Fibroblast of lung (primary cell): ENCODE results near the gene CLIP2.

ENCODE experiments used
- CTCF ChIP-seq, 2 donors: IDR thresholded peaks in 1 of 2; conservative IDR thresholded peaks in 1 of 2; 1 replicate in 1 of 2; 2 replicates in 1 of 2; pipeline ENCODE4 v1.5.1; 2011 to 2012; ENCODE audit warnings: low read length in 2 of 2, control low read depth in 1 of 2, inconsistent platforms in 1 of 2, low read depth in 1 of 2, mild to moderate bottlenecking in 1 of 2
- EZH2 ChIP-seq: IDR thresholded peaks from 2 replicates; pipeline ENCODE4 v1.5.1; 2012; ENCODE audit warnings: low read length, control low read depth, mild to moderate bottlenecking; ENCODE audit errors: missing control alignments

- TF ChIP-seq CTCF (conservative IDR thresholded peaks at IDR 0.05 in 1 of 2, IDR thresholded peaks at IDR 0.05 in 1 of 2; ENCODE audit: low read depth in 1 of 2, low read length in 2 of 2) (no peak), EZH2 (no peak)
These were observed 13.6 kb downstream of the CLIP2 start for GRCh38 chr7:74302745-74303221.
